HepG2 (cell line): ENCODE measurements around the gene U2SURP. TPM values are rescaled to one million over a fixed set of nuclear protein-coding genes. Genes with fewer than 3 reads are reported as not detected.

Experiments used
- ATAC-seq: fragments of 200-7000 bp; cut with Tn5 transposase; 3 replicates; pipeline ENCODE4 v1.9.1; 2020; ENCODE audit warnings: mild to moderate bottlenecking, moderate library complexity
- BruUV-seq: library from RNA; stranded (reverse); fragments of 400-500 nt; replicated peaks from 2 replicates; lab custom pipeline; 2021; lab: Mats Ljungman, UMichigan
- CTCF ChIA-PET: fragments of 300-600 bp; formaldehyde crosslinking; extraction: SDS; loops from one replicate; lab custom pipeline; 2021; ENCODE audit warnings: low total read pairs, inconsistent platforms, low intra/inter-chr PET ratio; lab: Yijun Ruan, JAX
- POLR2A ChIA-PET: fragments of 350-600 bp; sonication (Branson Sonifier 250); formaldehyde crosslinking; loops from one replicate; lab custom pipeline; 2020; ENCODE audit warnings: antibody characterized with exemption, inconsistent platforms; lab: Yijun Ruan, JAX
- DNase-seq: peaks from one replicate; pipeline ENCODE4 v3.0.0-alpha.2; 2015; ENCODE audit warnings: low spot score
- FAIRE-seq: peaks from 3 replicates; lab custom pipeline; 2011; peaks lifted over from hg19 to GRCh38; lab: Jason Lieb, UNC
- H2AFZ ChIP-seq: one replicate; pipeline ENCODE4 v1.6.1; 2011; ENCODE audit warnings: low read length, inconsistent platforms
- H3K27ac ChIP-seq: fragments of 300-600 bp; 3 replicates; pipeline ENCODE4 v1.8.0; 2011; ENCODE audit warnings: mixed run types, mild to moderate bottlenecking, mixed read lengths, low read length, inconsistent platforms; ENCODE audit not compliant: insufficient read depth; ENCODE audit errors: extremely low read length
- H3K27me3 ChIP-seq, 2 experiments: fragments of 200-600 bp in 1 of 2; 2 replicates in 1 of 2; 3 replicates in 1 of 2; pipeline versions ENCODE4 v1.6.0 to v1.8.0; 2011; ENCODE audit warnings: low read length in 2 of 2, mild to moderate bottlenecking in 2 of 2, moderate library complexity in 2 of 2, inconsistent platforms in 1 of 2; ENCODE audit not compliant: insufficient read depth in 2 of 2, control insufficient read depth in 1 of 2
- H3K36me3 ChIP-seq, 2 experiments: fragments of 200-600 bp in 1 of 2; replicated peaks in 1 of 2; 2 replicates in 1 of 2; 3 replicates in 1 of 2; pipeline versions ENCODE4 v1.5.1 to v1.8.0; 2011; ENCODE audit warnings: low read length in 2 of 2, inconsistent platforms in 1 of 2; ENCODE audit not compliant: insufficient read depth in 2 of 2, control insufficient read depth in 1 of 2
- H3K4me1 ChIP-seq: 2 replicates; pipeline ENCODE4 v1.5.1; 2012; ENCODE audit warnings: low read length, inconsistent platforms; ENCODE audit not compliant: insufficient read depth
- H3K4me2 ChIP-seq: 2 replicates; pipeline ENCODE4 v1.6.0; 2011; ENCODE audit warnings: low read depth, low read length, inconsistent platforms
- H3K4me3 ChIP-seq, 3 experiments: fragments of 200-600 bp in 1 of 3; sonication (generic), shearing (Covaris generic) in 1 of 3; replicated peaks in 1 of 3; 2 replicates each; pipeline ENCODE4 v1.5.1; 2011 to 2016; ENCODE audit warnings: low read length in 3 of 3, inconsistent platforms in 2 of 3, low read depth in 2 of 3, mild to moderate bottlenecking in 2 of 3, control low read depth in 1 of 3, mixed read lengths in 1 of 3; ENCODE audit not compliant: insufficient read depth in 1 of 3
- H3K79me2 ChIP-seq: one replicate; pipeline ENCODE4 v1.6.1; 2011; ENCODE audit warnings: low read length, inconsistent platforms; ENCODE audit not compliant: insufficient read depth
- H3K9ac ChIP-seq: 2 replicates; pipeline ENCODE4 v1.6.0; 2011; ENCODE audit warnings: mild to moderate bottlenecking, low read depth, low read length, inconsistent platforms; ENCODE audit not compliant: insufficient read depth
- H3K9me3 ChIP-seq: 2 replicates; pipeline ENCODE4 v1.5.1; 2012; ENCODE audit warnings: mild to moderate bottlenecking, low read length
- H4K20me1 ChIP-seq: 2 replicates; pipeline ENCODE4 v1.6.0; 2011; ENCODE audit warnings: inconsistent platforms, mild to moderate bottlenecking, low read length, moderate library complexity; ENCODE audit not compliant: insufficient read depth
- ARHGAP35 ChIP-seq: sonication (generic); formaldehyde crosslinking; IDR thresholded peaks from 2 replicates; pipeline ENCODE4 v1.9.0; 2022; ENCODE audit warnings: mild to moderate bottlenecking, inconsistent platforms, moderate library complexity, missing genetic modification reagents, borderline replicate concordance
- DNMT3B ChIP-seq: conservative IDR thresholded peaks from 2 replicates; pipeline ENCODE4 v1.6.1; 2016; ENCODE audit warnings: missing biosample characterization, control low read depth
- HMG20A ChIP-seq: IDR thresholded peaks from 2 replicates; pipeline ENCODE4 v1.6.1; 2016; ENCODE audit warnings: borderline replicate concordance
- MIER3 ChIP-seq: IDR thresholded peaks from 2 replicates; pipeline ENCODE4 v1.6.1; 2016; ENCODE audit warnings: missing compliant biosample characterization, borderline replicate concordance
- NCOA5 ChIP-seq: sonication (generic); formaldehyde crosslinking; IDR thresholded peaks from 2 replicates; pipeline ENCODE4 v1.4.0; 2020; ENCODE audit warnings: missing genetic modification reagents
- NCOR1 ChIP-seq: fragments of 200-600 bp; sonication (generic); IDR thresholded peaks from 2 replicates; pipeline ENCODE4 v1.7.0; 2017; ENCODE audit warnings: antibody characterized with exemption, low read length, borderline replicate concordance
- RARA ChIP-seq: IDR thresholded peaks from 2 replicates; pipeline ENCODE4 v1.6.1; 2016; ENCODE audit warnings: missing genetic modification reagents, missing compliant biosample characterization
- SSRP1 ChIP-seq: IDR thresholded peaks from 2 replicates; pipeline ENCODE4 v1.6.1; 2016; ENCODE audit warnings: control low read depth
- TAF1 ChIP-seq: sonication (generic); formaldehyde crosslinking; IDR thresholded peaks from 2 replicates; pipeline ENCODE4 v1.4.0; 2020; ENCODE audit warnings: missing genetic modification reagents
- TCF7 ChIP-seq: sonication (generic); IDR thresholded peaks from 2 replicates; pipeline ENCODE4 v1.6.1; 2016; ENCODE audit warnings: antibody characterized with exemption, low read depth
- ZFP41 ChIP-seq: sonication (generic); formaldehyde crosslinking; IDR thresholded peaks from 2 replicates; pipeline ENCODE4 v1.4.0; 2020; ENCODE audit warnings: mild to moderate bottlenecking, missing genetic modification reagents, borderline replicate concordance
- ZNF703 ChIP-seq: sonication (generic); formaldehyde crosslinking; IDR thresholded peaks from 2 replicates; pipeline ENCODE4 v1.5.1; 2020; ENCODE audit warnings: missing genetic modification reagents, mild to moderate bottlenecking, moderate library complexity, borderline replicate concordance
- ZNF737 ChIP-seq: sonication (generic); formaldehyde crosslinking; IDR thresholded peaks from 2 replicates; pipeline ENCODE4 v1.5.0; 2020; ENCODE audit warnings: missing genetic modification reagents, mild to moderate bottlenecking, borderline replicate concordance
- WGBS: methylation state at CpG from one replicate; pipeline ENCODE4 v1.1.6; 2017; ENCODE audit warnings: low lambda C conversion rate; 5-methylcytosine and 5-hydroxymethylcytosine counted together
- in situ Hi-C: cut with HindIII; loops from 2 replicates; pipeline ENCODE4 v1.10.0; 2017; ENCODE audit warnings: low pct_unique_long_range_greater_than_20kb; ENCODE audit not compliant: extremely low pct_ligation_motif_present
- intact Hi-C: fragments of 100-400 bp; cut with micrococcal nuclease; formaldehyde crosslinking; loops from one replicate; pipeline ENCODE4 v1.10.0; 2022; ENCODE audit not compliant: unreplicated experiment
- polyA plus RNA-seq, 8 experiments: library from polyadenylated mRNA; depleted of rRNA in 3 of 8; stranded (reverse) in 7 of 8; unstranded in 1 of 8; fragments of >200 nt; fragmentation: Illumina TruSeq in 4 of 8; extraction: Trizol in 4 of 8; gene quantifications; 2 replicates each; pipeline versions ENCODE4 v1.2.1 to v1.2.3, GENCODE V29; 2011 to 2016; ENCODE audit warnings: low read depth in 4 of 8, missing spikeins in 1 of 8, mixed read lengths in 1 of 8; ENCODE audit not compliant: insufficient read depth in 1 of 8
- total RNA-seq, 5 experiments: library from RNA; depleted of rRNA; stranded (reverse); fragments of >200 nt; fragmentation: Illumina TruSeq; extraction: Trizol; gene quantifications; 2 replicates each; pipeline ENCODE4 v1.2.3, GENCODE V29; 2016; ENCODE audit warnings: low read depth in 1 of 5
- TF ChIP-seq, protein P1 (sequence below): sonication (generic); formaldehyde crosslinking; IDR thresholded peaks from 2 replicates; pipeline ENCODE4 v1.5.0; 2020; ENCODE audit warnings: mild to moderate bottlenecking, missing genetic modification reagents
- TF ChIP-seq, protein P2 (sequence below), 2 experiments: sonication (generic) in 1 of 2; formaldehyde crosslinking in 1 of 2; IDR thresholded peaks; 2 replicates each; pipeline versions ENCODE4 v1.4.0 to v1.6.1; 2018 to 2020; ENCODE audit warnings: missing genetic modification reagents in 2 of 2, borderline replicate concordance in 1 of 2, low read depth in 1 of 2, mild to moderate bottlenecking in 1 of 2, missing biosample characterization in 1 of 2
- TF ChIP-seq, protein P3 (sequence below): sonication (generic); formaldehyde crosslinking; IDR thresholded peaks from 2 replicates; pipeline ENCODE4 v1.4.0; 2020; ENCODE audit warnings: mild to moderate bottlenecking, missing genetic modification reagents

The U2SURP gene
- total and polyA plus RNA-seq, 2 of the 13 experiments (the other 11 are each of a cell fraction or from before 2014, with no cell fraction given): 55.9 to 173 TPM

DNA sequence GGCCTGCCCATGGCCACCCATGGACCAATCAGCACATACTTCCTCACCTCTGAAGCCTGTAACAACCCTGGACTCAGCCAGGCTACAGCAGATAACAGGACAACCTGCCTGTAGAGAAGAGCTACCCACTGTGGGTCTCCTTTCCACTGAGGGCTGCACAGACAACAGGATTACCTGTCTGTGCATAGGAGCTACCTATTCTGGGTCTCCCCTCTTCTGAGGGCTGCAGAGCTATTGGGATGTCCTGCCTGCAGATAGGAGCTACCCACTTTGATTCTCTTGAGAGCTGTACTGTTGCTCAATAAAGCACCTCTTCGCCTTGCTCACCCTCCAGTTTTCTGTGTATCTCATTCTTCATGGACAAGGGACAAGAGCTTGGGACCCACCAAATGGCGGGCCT is 94.4 kb downstream of the U2SURP start:
- no peak for FAIRE-seq
- H2AFZ ChIP-seq: no peak overlapping the region
- H3K4me2 ChIP-seq: no peak overlapping the region
- POLR2A ChIA-PET: no interaction called here
- BruUV-seq: no TSS peak
- 22% methylated on average over 2 of the region's 2 CpGs for WGBS
- intact Hi-C loops: loop anchor here (10.0 kb wide), 1 partner anchor 1281 kb away; no protein-coding TSS in a partner anchor
- no peak overlapping the region for H3K9ac ChIP-seq
- no peaks in the 10 kb centered on the region for H4K20me1 ChIP-seq
- CTCF ChIA-PET: no interaction called here
- H3K9me3 ChIP-seq: no peaks in the 10 kb centered on the region
- no peaks in the 10 kb centered on the region for H3K4me1 ChIP-seq
- H3K27me3 ChIP-seq: peaks cover 0 to 3% of the 10 kb centered on the region in 2 experiments; a peak in 2 of 5 replicates
- H3K4me3 ChIP-seq: no peak overlapping the region
- no peaks in the 10 kb centered on the region for H3K79me2 ChIP-seq
- TF ChIP-seq ARHGAP35 (CRISPR knock-in tag) (no peak), NCOR1 (no peak), NCOA5 (no peak), TAF1 (CRISPR knock-in tag) (no peak), ZNF703 (CRISPR knock-in tag) (no peak), DNMT3B (no peak), HMG20A (CRISPR knock-in tag) (no peak), RARA (CRISPR knock-in tag) (no peak), SSRP1 (CRISPR knock-in tag) (no peak), TCF7 (no peak), ZNF737 (no peak), MIER3 (no peak), ZFP41 (CRISPR knock-in tag) (no peak)
- TF ChIP-seq, protein P1, sequence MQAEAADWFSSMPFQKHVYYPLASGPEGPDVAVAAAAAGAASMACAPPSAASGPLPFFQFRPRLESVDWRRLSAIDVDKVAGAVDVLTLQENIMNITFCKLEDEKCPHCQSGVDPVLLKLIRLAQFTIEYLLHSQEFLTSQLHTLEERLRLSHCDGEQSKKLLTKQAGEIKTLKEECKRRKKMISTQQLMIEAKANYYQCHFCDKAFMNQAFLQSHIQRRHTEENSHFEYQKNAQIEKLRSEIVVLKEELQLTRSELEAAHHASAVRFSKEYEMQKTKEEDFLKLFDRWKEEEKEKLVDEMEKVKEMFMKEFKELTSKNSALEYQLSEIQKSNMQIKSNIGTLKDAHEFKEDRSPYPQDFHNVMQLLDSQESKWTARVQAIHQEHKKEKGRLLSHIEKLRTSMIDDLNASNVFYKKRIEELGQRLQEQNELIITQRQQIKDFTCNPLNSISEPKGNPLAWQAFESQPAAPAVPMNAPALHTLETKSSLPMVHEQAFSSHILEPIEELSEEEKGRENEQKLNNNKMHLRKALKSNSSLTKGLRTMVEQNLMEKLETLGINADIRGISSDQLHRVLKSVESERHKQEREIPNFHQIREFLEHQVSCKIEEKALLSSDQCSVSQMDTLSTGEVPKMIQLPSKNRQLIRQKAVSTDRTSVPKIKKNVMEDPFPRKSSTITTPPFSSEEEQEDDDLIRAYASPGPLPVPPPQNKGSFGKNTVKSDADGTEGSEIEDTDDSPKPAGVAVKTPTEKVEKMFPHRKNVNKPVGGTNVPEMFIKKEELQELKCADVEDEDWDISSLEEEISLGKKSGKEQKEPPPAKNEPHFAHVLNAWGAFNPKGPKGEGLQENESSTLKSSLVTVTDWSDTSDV: no peak
- TF ChIP-seq, protein P2, sequence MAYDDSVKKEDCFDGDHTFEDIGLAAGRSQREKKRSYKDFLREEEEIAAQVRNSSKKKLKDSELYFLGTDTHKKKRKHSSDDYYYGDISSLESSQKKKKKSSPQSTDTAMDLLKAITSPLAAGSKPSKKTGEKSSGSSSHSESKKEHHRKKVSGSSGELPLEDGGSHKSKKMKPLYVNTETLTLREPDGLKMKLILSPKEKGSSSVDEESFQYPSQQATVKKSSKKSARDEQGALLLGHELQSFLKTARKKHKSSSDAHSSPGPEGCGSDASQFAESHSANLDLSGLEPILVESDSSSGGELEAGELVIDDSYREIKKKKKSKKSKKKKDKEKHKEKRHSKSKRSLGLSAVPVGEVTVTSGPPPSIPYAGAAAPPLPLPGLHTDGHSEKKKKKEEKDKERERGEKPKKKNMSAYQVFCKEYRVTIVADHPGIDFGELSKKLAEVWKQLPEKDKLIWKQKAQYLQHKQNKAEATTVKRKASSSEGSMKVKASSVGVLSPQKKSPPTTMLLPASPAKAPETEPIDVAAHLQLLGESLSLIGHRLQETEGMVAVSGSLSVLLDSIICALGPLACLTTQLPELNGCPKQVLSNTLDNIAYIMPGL (CRISPR knock-in tag; IDR thresholded peaks at IDR 0.05; ENCODE audit: borderline replicate concordance in 1 of 2, low read depth in 1 of 2): no peak
- TF ChIP-seq, protein P3, sequence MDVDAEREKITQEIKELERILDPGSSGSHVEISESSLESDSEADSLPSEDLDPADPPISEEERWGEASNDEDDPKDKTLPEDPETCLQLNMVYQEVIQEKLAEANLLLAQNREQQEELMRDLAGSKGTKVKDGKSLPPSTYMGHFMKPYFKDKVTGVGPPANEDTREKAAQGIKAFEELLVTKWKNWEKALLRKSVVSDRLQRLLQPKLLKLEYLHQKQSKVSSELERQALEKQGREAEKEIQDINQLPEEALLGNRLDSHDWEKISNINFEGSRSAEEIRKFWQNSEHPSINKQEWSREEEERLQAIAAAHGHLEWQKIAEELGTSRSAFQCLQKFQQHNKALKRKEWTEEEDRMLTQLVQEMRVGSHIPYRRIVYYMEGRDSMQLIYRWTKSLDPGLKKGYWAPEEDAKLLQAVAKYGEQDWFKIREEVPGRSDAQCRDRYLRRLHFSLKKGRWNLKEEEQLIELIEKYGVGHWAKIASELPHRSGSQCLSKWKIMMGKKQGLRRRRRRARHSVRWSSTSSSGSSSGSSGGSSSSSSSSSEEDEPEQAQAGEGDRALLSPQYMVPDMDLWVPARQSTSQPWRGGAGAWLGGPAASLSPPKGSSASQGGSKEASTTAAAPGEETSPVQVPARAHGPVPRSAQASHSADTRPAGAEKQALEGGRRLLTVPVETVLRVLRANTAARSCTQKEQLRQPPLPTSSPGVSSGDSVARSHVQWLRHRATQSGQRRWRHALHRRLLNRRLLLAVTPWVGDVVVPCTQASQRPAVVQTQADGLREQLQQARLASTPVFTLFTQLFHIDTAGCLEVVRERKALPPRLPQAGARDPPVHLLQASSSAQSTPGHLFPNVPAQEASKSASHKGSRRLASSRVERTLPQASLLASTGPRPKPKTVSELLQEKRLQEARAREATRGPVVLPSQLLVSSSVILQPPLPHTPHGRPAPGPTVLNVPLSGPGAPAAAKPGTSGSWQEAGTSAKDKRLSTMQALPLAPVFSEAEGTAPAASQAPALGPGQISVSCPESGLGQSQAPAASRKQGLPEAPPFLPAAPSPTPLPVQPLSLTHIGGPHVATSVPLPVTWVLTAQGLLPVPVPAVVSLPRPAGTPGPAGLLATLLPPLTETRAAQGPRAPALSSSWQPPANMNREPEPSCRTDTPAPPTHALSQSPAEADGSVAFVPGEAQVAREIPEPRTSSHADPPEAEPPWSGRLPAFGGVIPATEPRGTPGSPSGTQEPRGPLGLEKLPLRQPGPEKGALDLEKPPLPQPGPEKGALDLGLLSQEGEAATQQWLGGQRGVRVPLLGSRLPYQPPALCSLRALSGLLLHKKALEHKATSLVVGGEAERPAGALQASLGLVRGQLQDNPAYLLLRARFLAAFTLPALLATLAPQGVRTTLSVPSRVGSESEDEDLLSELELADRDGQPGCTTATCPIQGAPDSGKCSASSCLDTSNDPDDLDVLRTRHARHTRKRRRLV (CRISPR knock-in tag): no peak
- no peak overlapping the region for H3K27ac ChIP-seq
- in situ Hi-C loops: no loop called here
- no peak for ATAC-seq
- no peak for DNase-seq
- no peaks in the 10 kb centered on the region for H3K36me3 ChIP-seq
